NCI-H2171 (cell line): ENCODE measurements around the gene PREP.
"Not testable (repeated sequence)": the region's sequence is repeated elsewhere in the genome, so short reads cannot be mapped to it uniquely, and the experiment has no call there.

Experiments used
- DNase-seq: peaks from one replicate; lab custom pipeline; 2025; lab: John Stamatoyannopoulos, UW

Gene PREP

DNA sequence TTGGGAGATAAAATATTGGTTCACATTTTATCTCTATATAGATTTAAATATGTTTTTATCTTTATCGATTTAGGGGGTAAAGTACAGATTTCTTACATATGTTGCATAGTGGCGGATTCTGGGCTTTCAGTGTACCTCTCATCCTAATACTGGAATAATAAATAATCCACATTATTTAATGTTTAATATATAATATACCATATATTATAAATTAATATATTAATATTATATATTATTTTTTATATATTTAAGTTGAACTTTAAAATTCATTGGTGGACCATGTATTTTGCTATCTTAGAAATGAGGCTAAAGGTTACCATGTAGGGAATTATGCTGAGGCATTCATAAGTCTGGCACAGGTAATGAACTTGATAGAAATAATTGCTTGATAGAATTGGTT lies 133.5 kb downstream of the PREP start:
- DNase-seq, result no peak

DNA sequence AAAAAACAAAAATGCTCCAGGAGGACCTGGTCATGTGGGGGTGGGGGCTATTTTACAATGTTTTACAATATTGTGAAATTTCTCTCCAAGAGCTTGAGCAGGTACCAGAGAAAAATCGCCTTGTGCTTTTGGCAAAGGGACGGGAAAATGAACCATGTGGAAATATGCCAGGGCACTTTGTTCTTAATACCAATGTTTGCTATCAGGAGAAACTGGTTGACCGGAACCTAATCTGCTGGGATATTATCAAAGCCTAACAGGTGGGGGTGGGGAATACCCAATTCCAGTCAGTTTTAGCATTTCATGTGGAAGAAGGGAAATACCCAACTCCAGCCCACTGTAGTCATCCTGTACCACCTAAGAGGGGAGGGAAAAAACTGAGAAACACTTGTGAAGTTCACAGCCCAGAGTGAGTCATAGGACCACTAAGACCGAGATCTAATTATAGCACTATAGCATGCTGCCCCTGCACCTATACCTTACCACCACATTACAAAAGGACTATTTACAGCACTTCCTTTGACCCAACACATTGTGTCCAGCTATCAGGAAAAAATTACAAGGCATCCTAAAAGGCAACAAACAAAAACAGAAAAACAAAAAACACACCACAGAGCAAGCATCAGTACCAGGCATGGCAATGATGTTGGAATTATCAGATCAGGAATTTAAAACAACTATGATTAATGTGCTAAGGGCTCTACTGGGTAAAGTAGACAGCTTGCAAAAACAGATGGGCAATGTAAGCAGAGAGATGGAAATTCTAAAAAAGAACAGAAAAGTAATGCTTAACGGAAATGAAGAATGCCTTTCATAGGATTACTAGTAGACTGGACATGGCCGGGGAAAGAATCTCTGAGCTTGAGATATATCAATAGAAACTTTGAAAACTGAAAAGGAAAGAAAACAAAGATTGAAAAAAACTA lies 138.9 kb downstream of the PREP start:
- no peak for DNase-seq

DNA sequence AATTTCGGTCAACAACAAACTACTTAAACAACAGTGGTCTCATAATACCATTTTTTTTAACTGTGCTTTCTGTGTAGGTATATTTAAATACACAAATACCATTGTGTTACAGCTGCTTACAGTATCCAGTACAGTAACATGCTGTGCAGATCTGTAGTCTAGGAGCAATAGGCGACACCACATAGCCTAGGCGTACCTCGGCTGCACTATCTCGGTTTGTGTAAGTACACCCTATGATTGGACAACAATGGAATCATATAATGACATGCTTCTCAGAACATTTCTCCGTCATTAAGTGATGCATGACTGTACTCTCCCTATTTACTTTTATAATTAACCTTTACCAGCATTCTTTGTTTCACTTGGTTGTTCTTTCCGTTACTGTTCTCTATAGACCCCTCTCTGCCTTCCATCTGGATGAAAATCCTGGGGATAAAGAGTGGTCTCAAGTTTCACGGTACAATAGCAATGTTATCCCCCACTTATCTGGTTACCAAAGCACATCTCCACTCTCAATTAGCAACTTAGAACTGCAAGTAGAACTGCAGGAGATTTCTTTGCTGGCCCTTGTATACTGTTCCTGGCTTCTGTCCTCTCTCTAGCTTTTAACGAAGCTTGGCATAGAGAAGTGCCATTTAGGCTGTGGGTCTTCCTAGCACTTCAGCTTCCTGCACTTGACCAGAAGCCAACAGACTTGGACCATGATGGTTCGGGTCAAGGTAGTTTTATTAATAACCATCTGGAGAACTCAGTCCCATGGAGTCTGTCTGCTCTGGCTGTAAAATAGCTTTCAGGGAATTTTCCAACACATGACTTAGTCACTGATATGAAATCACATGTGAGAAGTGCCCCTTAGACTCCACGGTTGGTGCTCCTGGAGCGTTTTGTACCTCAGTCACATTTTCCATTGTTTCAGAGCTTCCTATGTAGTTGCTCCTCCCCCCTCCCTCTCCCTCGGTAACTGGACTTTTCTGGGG lies 142.7 kb downstream of the PREP start:
- peak; percentile 35 for DNase-seq

DNA sequence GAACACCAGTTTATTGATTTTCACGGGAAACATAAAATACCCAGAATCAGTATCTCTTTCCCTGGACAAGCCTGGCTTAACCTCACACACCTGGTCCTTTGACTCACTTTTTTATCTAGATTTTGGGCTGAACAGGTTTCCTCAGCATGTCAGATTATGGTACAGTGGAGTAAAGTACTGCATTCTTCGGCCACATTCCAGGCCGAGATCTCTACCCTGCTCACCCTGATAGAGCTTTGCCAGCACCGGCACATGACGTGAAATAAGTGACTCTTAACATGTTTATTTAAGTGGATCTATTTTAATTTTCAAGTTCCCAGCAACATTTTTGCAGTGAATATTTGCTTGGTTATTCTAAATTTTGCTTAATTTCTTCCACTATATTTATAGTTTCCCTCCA lies 144.1 kb downstream of the PREP start:
- no peak for DNase-seq

DNA sequence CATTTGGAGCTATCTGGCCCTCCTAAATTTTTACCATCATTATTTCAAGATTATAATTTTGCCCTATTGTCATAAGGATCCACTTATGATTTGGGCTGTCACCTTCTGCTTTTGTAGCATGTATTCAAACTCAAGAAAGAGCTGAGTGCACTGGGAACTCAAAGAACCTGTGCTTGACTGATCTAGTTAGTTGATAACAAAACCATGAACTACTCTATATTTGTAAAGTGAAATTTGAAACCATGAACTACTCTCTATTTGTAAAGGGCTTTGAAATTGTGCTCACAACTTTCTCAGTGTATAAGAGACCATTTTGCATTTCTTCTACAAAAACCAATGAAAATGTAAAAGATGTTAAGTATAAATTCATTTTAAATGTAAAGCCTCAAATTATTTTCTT lies 145.5 kb downstream of the PREP start:
- no peak for DNase-seq

DNA sequence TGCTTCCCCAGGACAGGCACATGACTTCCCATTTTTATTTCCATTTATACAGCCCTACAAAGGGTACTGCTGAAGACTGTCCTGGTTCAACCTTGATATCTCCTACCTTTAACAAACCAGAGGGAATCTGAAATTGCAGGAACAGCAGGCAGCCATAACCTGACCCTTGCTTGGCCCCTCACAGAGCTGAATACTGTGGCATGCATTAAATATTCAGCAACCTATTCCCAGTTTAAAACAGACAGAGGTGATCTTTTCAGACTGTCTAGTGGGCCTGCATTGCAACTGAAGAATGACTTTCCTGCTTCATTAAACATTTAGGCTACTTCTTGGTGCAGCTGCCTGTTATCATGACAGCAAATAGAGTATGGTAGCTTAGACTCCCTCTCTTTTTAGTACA lies 146.3 kb downstream of the PREP start:
- DNase-seq, result no peak

DNA sequence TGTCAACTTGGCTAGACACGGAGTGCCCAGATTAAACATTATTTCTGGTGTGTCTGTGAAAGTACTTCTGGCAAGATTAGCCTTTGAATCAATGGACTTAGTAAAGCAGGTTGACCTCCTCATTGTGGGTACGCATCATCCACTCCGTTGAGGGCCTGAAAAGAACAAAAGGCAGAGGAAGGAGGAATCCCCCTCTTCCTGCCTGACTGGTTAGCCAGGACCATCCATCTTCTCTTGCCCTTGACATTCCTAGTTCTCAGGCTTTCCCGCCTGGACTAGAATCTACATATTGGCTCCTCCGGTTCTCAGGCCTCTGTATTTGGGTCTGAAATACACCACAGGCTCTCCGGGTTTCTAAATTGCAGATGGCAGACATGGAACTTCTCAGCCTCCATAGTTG lies 149.1 kb downstream of the PREP start:
- DNase-seq, result no peak

DNA sequence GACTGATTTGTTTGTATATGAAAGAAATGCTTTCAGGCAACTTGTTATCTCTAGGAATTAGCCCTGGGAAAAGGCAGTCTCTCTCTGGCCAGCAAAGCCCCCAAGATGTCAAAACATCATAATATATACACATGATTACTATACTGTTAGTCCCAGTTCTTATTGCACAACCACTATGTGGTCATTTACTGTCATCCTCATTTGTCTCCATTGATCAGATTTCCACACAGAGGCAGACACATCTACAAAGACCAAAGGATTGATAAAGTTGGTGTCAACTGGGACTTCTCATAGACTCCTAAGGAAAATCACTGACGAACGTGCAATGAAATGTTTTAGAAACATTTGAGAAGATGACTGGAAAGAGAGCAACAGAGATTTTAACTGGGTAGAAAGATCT lies 151.2 kb downstream of the PREP start:
- no peak for DNase-seq

DNA sequence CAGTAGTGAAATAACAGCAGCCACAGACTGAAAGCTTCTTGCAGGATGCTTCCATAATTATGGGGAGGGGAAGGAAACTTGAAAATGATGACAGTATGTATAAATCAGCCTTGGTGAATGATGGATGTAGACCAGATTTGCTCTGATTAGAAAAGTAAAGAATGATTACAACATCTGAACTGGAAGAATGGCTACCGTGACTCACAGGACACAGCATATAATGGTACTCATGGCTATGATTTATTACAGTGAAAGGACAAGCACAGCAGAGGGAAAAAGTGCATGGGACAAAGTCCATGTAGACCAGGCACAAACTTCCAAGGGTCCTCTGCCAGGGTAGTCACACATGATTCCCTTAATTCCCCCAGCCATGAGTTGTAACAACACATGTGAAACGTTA lies 152.3 kb downstream of the PREP start:
- no peak for DNase-seq

DNA sequence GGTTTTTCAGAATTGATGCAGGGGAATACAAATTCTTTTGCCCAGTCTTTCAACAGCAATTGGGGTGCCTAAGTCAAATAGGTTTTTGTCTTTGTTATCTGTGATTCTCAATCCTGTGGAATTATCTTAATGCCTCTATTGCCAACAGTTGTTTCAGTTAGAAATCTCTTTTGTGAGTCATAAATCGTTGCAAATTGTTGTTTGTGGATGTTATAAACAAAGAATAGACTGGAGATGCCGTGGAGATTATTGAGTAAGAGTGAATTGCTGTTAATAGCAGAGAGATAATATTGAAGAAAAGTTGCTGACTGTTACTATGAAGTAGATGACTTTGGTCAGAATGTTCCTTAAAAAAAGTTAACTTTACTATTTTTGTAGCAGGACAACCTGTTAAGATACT lies 159.4 kb downstream of the PREP start:
- DNase-seq, result no peak

DNA sequence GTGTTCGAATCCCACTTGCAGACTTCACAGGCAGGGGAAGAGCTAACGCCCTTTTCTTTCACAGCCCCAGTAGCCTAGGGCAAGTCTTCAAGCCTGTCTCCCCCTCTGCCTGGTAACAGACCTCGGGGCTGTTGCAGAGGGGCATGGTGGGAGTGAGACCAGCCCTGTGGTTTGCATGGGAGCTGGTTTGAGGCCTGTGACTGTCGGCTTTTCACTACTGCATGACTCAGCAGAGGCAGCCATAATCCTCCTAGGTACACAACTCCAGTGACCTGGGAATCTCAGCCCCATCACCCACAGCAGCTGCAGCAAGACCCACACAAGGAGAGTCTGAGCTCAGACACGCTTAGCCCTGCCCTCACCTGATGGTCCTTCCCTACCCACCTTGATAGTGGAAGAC lies 167.7 kb downstream of the PREP start:
- no peak for DNase-seq

DNA sequence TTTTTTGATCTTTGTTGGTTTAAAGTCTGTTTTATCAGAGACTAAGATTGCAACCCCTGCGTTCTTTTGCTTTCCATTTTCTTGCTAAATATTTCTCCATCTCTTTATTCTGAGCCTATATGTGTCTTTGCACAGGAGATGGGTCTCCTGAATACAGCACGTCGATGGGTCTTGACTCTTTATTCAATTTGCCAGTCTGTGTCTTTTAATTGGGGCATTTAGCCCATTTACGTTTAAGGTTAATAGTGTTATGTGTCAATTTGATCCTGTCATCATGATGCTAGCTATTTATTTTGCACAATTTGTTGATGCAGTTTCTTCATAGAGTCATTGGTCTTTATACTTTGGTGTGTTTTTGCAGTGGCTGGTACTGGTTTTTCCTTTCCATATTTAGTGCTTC lies 171.1 kb downstream of the PREP start:
- not testable (repeated sequence) for DNase-seq
